HG02571 (cell line): ENCODE data around the gene SHROOM3.
A peak's percentile ranks its signal among the peaks of the same experiment; 100 is the strongest.
"Not testable (repeated sequence)": the region's sequence is repeated elsewhere in the genome, so short reads cannot be mapped to it uniquely, and the experiment has no call there.

Experiments used
- ATAC-seq: cut with Tn5 transposase; IDR thresholded peaks from one replicate; pipeline ENCODE4 v1.9.1; 2021; ENCODE audit warnings: mild to moderate bottlenecking, moderate library complexity; ENCODE audit not compliant: unreplicated experiment

The SHROOM3 gene

GRCh38 chr4:76589402-76589801, 154.4 kb downstream of the SHROOM3 start:
- ATAC-seq, result no peak

- ATAC-seq, result no peak
These were observed 155.1 kb downstream of the SHROOM3 start for GRCh38 chr4:76589872-76590797.

- ATAC-seq, result no peak
These were observed 155.8 kb downstream of the SHROOM3 start for GRCh38 chr4:76590798-76591281.

DNA sequence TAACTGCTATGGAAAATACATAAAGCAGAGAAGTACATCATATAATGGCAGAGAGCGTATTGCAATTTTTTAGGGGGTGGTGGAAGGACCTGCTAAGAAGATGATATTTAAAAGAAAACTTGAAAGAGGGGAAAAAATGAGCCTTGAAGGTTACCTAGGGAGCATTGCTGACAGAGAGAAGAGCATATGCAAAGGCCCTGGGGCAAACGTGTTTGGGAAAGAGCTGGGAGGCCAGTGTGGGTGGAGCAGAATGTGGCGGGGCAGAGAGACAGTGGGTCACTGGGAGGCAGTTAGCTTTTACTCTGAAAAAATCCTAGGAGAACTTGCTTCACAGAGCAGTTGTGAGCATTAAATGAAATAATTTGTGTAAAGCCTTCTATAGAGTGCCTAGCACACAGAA, 157.0 kb downstream of the SHROOM3 start:
- ATAC-seq, result no peak

- ATAC-seq, result no peak
These were observed 157.4 kb downstream of the SHROOM3 start for GRCh38 chr4:76592460-76592859.

DNA sequence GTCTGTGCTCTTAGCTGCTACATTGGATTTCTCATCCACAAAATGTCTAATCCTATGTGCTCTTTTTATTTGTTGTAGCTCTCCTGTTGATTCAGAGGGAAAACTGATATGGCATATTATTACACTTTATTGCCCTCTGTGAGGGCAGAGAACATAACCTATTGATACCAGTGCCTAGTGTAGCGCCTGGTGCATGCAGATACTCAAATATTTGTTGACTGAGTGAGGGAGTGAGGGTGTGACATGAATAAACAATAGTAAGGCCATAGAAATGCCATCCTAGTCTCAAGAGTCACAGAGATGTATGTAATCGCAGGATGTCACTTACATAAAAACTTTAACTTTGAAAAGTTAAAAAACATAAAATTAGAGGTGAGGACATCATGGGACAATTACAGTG, 159.1 kb downstream of the SHROOM3 start:
- no peak for ATAC-seq

- no peak for ATAC-seq
These were observed 160.4 kb downstream of the SHROOM3 start for GRCh38 chr4:76595435-76595834.

GRCh38 chr4:76596713-76597112, 161.7 kb downstream of the SHROOM3 start:
- no peak for ATAC-seq

GRCh38 chr4:76597423-76597979, 162.5 kb downstream of the SHROOM3 start:
- ATAC-seq, result no peak

GRCh38 chr4:76600447-76600846, 165.4 kb downstream of the SHROOM3 start:
- no peak for ATAC-seq

DNA sequence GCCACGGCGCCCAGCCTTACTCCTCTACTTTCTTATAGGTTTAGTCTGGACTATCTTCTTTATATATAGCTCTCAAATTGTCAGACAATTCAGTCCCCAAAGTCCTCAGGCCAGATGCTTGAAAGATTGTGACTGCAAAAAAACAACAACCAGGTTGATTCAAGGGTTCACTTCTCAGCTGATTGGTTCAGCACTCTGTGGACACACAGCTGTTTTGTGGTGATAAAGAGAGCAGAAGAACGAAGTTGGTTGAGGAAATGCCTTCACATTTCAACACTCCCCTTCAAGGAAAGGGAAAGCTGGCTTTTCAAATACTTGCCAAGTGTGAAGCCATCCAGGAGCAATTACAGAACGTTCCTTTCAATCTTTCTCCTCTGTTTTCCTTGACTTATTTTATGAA, 166.8 kb downstream of the SHROOM3 start:
- ATAC-seq, result no peak

DNA sequence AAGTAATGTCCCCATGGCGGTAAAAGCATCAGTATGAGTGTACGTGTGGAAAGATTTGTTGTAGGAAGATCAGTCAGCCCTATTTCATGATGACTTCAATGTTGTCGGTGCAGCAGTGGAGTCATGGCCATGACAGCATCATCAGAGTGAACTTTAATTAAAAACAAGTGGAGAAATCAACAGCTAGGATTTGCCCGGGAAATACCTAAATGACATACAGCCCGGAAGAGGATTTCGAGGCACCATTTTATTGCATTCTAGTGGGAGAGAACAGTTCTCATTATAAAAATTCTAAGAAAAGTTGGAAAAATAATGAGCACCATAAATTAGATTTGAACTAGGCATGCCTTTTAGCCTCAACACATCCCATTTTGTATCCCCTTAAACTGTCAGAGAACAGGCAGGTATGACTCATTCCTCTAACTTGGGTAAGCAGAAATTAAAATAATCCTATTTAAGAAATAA, 170.1 kb downstream of the SHROOM3 start:
- ATAC-seq, result no peak

DNA sequence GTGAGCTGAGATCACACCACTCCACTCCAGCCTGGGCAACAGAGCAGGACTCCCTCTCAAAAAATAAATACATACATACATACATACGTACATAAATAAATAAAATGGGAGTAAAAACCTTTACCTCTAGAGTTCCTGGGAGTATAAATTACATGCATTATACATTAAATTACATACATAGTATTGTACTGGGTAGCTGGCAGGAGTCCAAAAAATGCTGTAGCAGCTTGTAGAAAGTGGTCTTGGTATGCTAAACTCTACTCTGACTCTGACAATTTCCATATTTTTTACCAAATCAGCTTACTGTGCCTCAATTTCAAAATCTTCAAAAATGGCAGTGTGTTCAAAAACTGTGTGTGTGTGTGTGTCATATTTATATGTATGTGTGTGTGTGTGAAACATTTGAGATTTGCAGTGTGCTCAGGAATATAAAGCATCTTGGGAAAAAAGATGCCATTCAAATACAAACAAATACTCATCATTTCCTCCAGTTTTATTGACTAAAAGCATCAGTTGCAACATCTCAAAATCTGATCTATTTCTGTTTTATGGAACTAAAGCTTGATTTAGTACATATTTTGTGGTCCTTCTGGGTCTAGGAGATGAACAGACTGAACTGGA, 171.7 kb downstream of the SHROOM3 start:
- no peak for ATAC-seq

DNA sequence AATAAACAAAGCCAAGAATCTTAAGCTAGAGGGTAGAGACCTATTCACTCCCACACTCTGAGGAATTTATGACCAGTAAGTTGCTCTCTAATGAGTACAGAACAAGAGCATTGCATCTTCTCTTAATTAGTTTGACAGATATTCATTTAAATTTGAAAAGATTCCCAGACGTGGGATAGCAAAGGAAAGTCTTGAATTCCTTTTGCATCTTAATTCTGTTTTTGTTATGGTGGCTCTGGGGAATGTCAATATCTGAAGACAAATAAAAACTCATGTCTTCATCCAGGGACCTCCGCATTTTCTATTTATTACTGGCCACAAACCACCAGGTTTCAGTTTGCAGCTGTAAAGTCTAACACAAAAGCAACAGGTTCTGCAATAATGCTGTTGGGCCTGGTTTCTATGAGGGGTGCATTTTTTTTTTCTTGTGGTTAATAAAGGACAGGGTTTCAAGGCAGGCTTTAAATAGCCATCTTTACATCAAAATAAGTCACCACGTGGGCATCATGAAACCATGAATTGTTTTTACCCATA, 172.3 kb downstream of the SHROOM3 start:
- ATAC-seq, result peak; percentile 94

DNA sequence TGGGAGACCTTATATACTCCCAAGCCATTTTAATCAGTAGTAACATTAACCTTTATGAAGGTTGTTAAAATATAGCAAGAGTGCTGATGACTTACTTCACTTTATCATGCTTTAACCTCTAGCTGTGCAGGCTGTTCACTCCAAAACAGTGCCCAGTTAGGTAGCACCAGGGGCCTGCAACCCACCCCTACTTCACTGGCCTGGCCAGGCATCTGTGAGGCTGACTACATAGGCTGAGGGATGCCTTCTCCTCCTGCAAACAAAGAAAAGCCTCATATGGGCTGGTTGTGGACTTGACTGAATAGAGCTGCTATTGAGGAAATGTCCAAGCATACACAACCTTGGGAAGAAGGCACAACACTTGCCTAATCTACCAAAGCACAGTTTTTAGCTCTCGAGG, 172.8 kb downstream of the SHROOM3 start:
- ATAC-seq, result no peak

DNA sequence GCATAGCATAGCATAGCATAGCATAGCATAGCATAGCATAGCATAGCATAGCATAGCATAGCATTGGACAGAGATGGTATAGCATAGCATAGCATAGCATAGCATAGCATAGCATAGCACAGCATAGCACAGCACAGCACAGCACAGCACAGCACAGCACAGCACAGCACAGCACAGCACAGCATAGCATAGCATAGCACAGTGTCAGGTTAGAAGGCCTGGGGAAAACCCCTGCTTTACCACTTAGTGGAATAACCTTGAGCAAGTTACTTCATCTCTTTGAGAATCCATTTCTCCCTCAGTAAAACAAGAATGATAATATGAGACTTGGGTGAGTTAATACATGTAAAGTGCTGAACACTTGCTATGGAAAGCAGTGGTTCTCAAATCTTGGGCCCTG, 173.5 kb downstream of the SHROOM3 start:
- ATAC-seq, result not testable (repeated sequence)

DNA sequence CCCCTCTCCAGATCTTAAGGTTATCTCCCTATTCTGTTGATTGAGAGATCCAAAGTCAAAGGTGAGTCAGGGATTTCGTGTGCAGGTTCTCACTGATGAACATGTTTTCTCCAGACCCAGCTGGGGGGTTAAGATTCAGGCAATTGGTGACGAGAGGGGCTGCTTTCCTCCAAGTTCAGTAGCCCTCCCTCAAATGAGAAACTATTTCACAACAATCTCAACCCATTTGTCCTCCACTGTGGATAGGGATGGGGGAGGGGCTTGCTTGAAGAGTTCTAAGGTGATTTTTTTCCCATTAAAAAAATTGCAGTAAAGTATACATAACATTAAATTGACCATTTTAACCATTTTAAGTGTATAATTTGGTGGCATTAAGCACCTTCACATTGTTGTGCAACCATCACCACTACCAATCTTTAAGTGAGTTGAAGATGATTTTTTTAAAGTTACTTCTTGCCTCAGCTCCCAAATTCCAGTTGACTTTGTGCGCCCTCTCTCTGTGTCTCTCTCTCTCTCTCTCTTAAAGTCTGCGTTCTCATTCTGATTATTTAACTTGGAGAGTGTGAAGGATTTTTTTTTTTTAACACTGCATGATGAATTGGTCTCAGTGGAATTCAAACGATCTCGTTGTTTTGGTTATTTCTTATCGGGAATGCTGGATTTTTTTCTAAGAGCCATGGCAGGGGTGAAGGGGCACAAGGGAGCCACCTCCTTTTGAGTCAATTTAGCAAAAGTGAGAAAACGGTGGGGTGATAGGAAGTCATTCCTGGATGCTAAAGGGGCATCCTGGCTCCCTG, 175.9 kb downstream of the SHROOM3 start:
- ATAC-seq, result no peak

- ATAC-seq, result no peak
These were observed 176.7 kb downstream of the SHROOM3 start for GRCh38 chr4:76611616-76612207.

GRCh38 chr4:76614589-76614988, 179.6 kb downstream of the SHROOM3 start:
- no peak for ATAC-seq

- no peak for ATAC-seq
These were observed 181.0 kb downstream of the SHROOM3 start for GRCh38 chr4:76615999-76616398.
